A549 (cell line): ENCODE data around the gene PAX3. TPM values are rescaled to one million over a fixed set of nuclear protein-coding genes. Genes with fewer than 3 reads are reported as not detected.
"Not testable (repeated sequence)": the region's sequence is repeated elsewhere in the genome, so short reads cannot be mapped to it uniquely, and the experiment has no call there.

ENCODE experiments used
- ATAC-seq, 2 experiments: fragments of 200-7000 bp in 1 of 2; fragments of >200 bp in 1 of 2; cut with Nextera tagmentation in 1 of 2; cut with Tn5 transposase in 1 of 2; 3 replicates each; pipeline versions ENCODE4 v1.8.0 to v1.9.1; 2018 to 2020; ENCODE audit warnings: mild to moderate bottlenecking in 1 of 2, moderate library complexity in 1 of 2
- CTCF ChIA-PET: fragments of 300-600 bp; sonication (Branson Sonifier 250); formaldehyde crosslinking; extraction: SDS; loops from one replicate; lab custom pipeline; 2021; ENCODE audit warnings: antibody characterized with exemption, inconsistent platforms; lab: Yijun Ruan, JAX
- POLR2A ChIA-PET: fragments of 350-600 bp; formaldehyde crosslinking; extraction: SDS; loops from one replicate; lab custom pipeline; 2021; ENCODE audit warnings: antibody characterized with exemption, inconsistent platforms; lab: Yijun Ruan, JAX
- DNase-seq, 2 experiments: peaks; one replicate each; pipeline versions ENCODE4 v3.0.0 to v3.0.0-alpha.2; 2011 to 2016; ENCODE audit warnings: low read depth in 1 of 2, low spot score in 1 of 2
- FAIRE-seq: peaks from 2 replicates; lab custom pipeline; 2011; peaks lifted over from hg19 to GRCh38; lab: Jason Lieb, UNC
- H3K27ac ChIP-seq, 2 experiments: fragments of >200 bp; sonication (Bioruptor Twin); formaldehyde crosslinking; 3 replicates each; pipeline ENCODE4 v1.5.1; 2016 to 2017
- H3K4me1 ChIP-seq: fragments of >200 bp; sonication (Bioruptor Twin); formaldehyde crosslinking; 3 replicates; pipeline ENCODE4 v1.6.1; 2016
- H3K4me2 ChIP-seq: fragments of >200 bp; sonication (Bioruptor Twin); formaldehyde crosslinking; 3 replicates; pipeline ENCODE4 v1.6.1; 2016
- H3K4me3 ChIP-seq: fragments of >200 bp; sonication (Bioruptor Twin); formaldehyde crosslinking; 3 replicates; pipeline ENCODE4 v1.5.1; 2016
- H3K9me3 ChIP-seq: fragments of >200 bp; sonication (Bioruptor Twin); formaldehyde crosslinking; 3 replicates; pipeline ENCODE4 v1.6.1; 2016
- ATOH8 ChIP-seq: fragments of 250-450 bp; sonication (Bioruptor Pico); IDR thresholded peaks from 2 replicates; pipeline ENCODE4 v1.5.0; 2020; ENCODE audit warnings: low read depth, mild to moderate bottlenecking, moderate library complexity
- CBX2 ChIP-seq: fragments of 200-600 bp; sonication (generic); IDR thresholded peaks from 2 replicates; pipeline ENCODE4 v1.6.1; 2016; ENCODE audit warnings: low read depth, mild to moderate bottlenecking, borderline replicate concordance
- CEBPB ChIP-seq, 2 experiments: fragments of >200 bp in 1 of 2; sonication (Bioruptor Twin) in 1 of 2; formaldehyde crosslinking in 1 of 2; IDR thresholded peaks; 2 replicates each; pipeline ENCODE4 v1.6.1; 2012 to 2016
- CHD2 ChIP-seq: fragments of 150-350 bp; IDR thresholded peaks from 2 replicates; pipeline ENCODE4 v1.6.1; 2014; ENCODE audit warnings: low read length; ENCODE audit not compliant: partially characterized antibody
- CHD4 ChIP-seq: fragments of 200-600 bp; sonication (generic); IDR thresholded peaks from 2 replicates; pipeline ENCODE4 v1.6.1; 2016; ENCODE audit warnings: antibody characterized with exemption, mild to moderate bottlenecking, borderline replicate concordance
- CTCF ChIP-seq: fragments of >200 bp; sonication (Bioruptor Twin); formaldehyde crosslinking; IDR thresholded peaks from 3 replicates; pipeline ENCODE4 v1.5.1; 2016
- EHF ChIP-seq: fragments of 250-450 bp; sonication (Bioruptor Pico); IDR thresholded peaks from 2 replicates; pipeline ENCODE4 v1.5.0; 2020; ENCODE audit warnings: mild to moderate bottlenecking
- EHMT2 ChIP-seq: fragments of 200-600 bp; sonication (generic); IDR thresholded peaks from 2 replicates; pipeline ENCODE4 v1.6.1; 2016; ENCODE audit warnings: antibody characterized with exemption, low read depth, mild to moderate bottlenecking, moderate library complexity
- ELK1 ChIP-seq: fragments of 150-350 bp; IDR thresholded peaks from 2 replicates; pipeline ENCODE4 v1.6.1; 2014; ENCODE audit warnings: low read depth, mild to moderate bottlenecking, low read length
- FOSB ChIP-seq: fragments of 250-450 bp; sonication (Bioruptor Pico); IDR thresholded peaks from 2 replicates; pipeline ENCODE4 v1.5.0; 2020; ENCODE audit warnings: mild to moderate bottlenecking, moderate library complexity
- HDAC2 ChIP-seq: fragments of 200-600 bp; sonication (generic); IDR thresholded peaks from 2 replicates; pipeline ENCODE4 v1.6.1; 2016
- HES2 ChIP-seq: fragments of >200 bp; sonication (Bioruptor Twin); formaldehyde crosslinking; IDR thresholded peaks from 2 replicates; pipeline ENCODE4 v1.6.1; 2016
- HOXA7 ChIP-seq: fragments of 250-450 bp; sonication (Bioruptor Pico); IDR thresholded peaks from 2 replicates; pipeline ENCODE4 v1.5.0; 2020; ENCODE audit warnings: mild to moderate bottlenecking, moderate library complexity
- KDM1A ChIP-seq: fragments of 200-600 bp; sonication (generic); IDR thresholded peaks from 2 replicates; pipeline ENCODE4 v1.6.1; 2016; ENCODE audit warnings: low read depth, mild to moderate bottlenecking
- MAFK ChIP-seq: fragments of 450-650 bp; IDR thresholded peaks from 2 replicates; pipeline ENCODE4 v1.6.1; 2014; ENCODE audit not compliant: partially characterized antibody
- MAX ChIP-seq: IDR thresholded peaks from 2 replicates; pipeline ENCODE4 v1.6.1; 2012
- MYC ChIP-seq: IDR thresholded peaks from 2 replicates; pipeline ENCODE4 v1.6.1; 2012; ENCODE audit warnings: mild to moderate bottlenecking, inconsistent platforms, low read length, improper control_type of control experiment, borderline replicate concordance
- PBX3 ChIP-seq: IDR thresholded peaks from 2 replicates; pipeline ENCODE4 v1.6.1; 2012
- RAD21 ChIP-seq, 2 experiments: fragments of >200 bp in 1 of 2; sonication (Bioruptor Twin) in 1 of 2; formaldehyde crosslinking in 1 of 2; IDR thresholded peaks in 1 of 2; conservative IDR thresholded peaks in 1 of 2; 2 replicates in 1 of 2; 3 replicates in 1 of 2; pipeline ENCODE4 v1.6.1; 2012 to 2018; ENCODE audit warnings: inconsistent platforms in 1 of 2
- RFX5 ChIP-seq: fragments of 450-650 bp; IDR thresholded peaks from 2 replicates; pipeline ENCODE4 v1.7.1; 2014; ENCODE audit warnings: antibody characterized with exemption, mild to moderate bottlenecking, moderate library complexity
- TP53 ChIP-seq: fragments of 250-450 bp; sonication (Bioruptor Pico); IDR thresholded peaks from 2 replicates; pipeline ENCODE4 v1.5.0; 2021; ENCODE audit warnings: mild to moderate bottlenecking, moderate library complexity
- USF2 ChIP-seq: fragments of 450-650 bp; IDR thresholded peaks from 2 replicates; pipeline ENCODE4 v1.6.1; 2014; ENCODE audit warnings: antibody characterized with exemption
- WGBS: methylation state at CpG from one replicate; pipeline ENCODE4 v1.1.6; 2017; ENCODE audit errors: missing lambda C conversion rate; 5-methylcytosine and 5-hydroxymethylcytosine counted together
- polyA plus RNA-seq, 4 experiments: library from polyadenylated mRNA; depleted of rRNA in 3 of 4; stranded (reverse); fragments of >200 nt; fragmentation: RNase III in 1 of 4; extraction: RNeasy Plus Mini Kit Qiagen cat#74134 plus additional on column Dnase treatment in 1 of 4; gene quantifications; 2 replicates in 3 of 4; 3 replicates in 1 of 4; pipeline ENCODE4 v1.2.3, GENCODE V29; 2011 to 2017

The PAX3 gene
- polyA plus RNA-seq, 2 of the 4 experiments (the other 2 are of a cell fraction), result not detected

GRCh38 chr2:222160944-222161343 lies 137.9 kb downstream of the PAX3 start (continued):
- no peak for TF ChIP-seq RAD21 (conservative IDR thresholded peaks at IDR 0.05 in 1 of 2, IDR thresholded peaks at IDR 0.05 in 1 of 2)
- TF ChIP-seq KDM1A, result no peak

GRCh38 chr2:222160125-222160524 lies 138.7 kb downstream of the PAX3 start:
- Histone ChIP-seq H3K4me2 (no peak overlapping the region), H3K4me1 (no peaks in the 10 kb centered on the region), H3K27ac (no peak overlapping the region), H3K9me3 (peaks cover 2% of the 10 kb centered on the region; the same call in 2 of the 3 replicates), H3K4me3 (no peak overlapping the region)
- no peak for DNase-seq
- no peak for FAIRE-seq
- 0% methylated on average over 2 of the region's 2 CpGs for WGBS
- ChIA-PET CTCF (no interaction called here), POLR2A (no interaction called here)
- TF ChIP-seq TP53 (CRISPR knock-in tag) (no peak), CEBPB (IDR thresholded peaks at IDR 0.05) (no peak), EHMT2 (no peak), HES2 (no peak), HDAC2 (no peak)
- ATAC-seq, result no peak

- H3K4me1 ChIP-seq, result no peaks in the 10 kb centered on the region
- TF ChIP-seq FOSB (CRISPR knock-in tag) (no peak), USF2 (no peak), CEBPB (IDR thresholded peaks at IDR 0.05) (no peak), CHD2 (no peak), CBX2 (no peak), HDAC2 (no peak), MAX (no peak), HES2 (no peak), CTCF (no peak), MYC (no peak), CHD4 (no peak), RAD21 (conservative IDR thresholded peaks at IDR 0.05 in 1 of 2, IDR thresholded peaks at IDR 0.05 in 1 of 2) (no peak), ELK1 (no peak), KDM1A (no peak), EHF (CRISPR knock-in tag) (no peak), HOXA7 (CRISPR knock-in tag) (no peak), ATOH8 (CRISPR knock-in tag) (no peak), PBX3 (no peak), MAFK (no peak), RFX5 (no peak)
- ChIA-PET CTCF (interaction anchor here (0.6 kb wide), 1 partner anchor 229 kb away, joined by 3 read pairs; no protein-coding TSS in a partner anchor), POLR2A (no interaction called here)
- DNase-seq (no peak), FAIRE-seq (no peak), ATAC-seq (no peak)
- no peak overlapping the region for H3K27ac ChIP-seq
- H3K4me3 ChIP-seq, result no peak overlapping the region
- H3K9me3 ChIP-seq, result peaks cover 2% of the 10 kb centered on the region; the same call in 2 of the 3 replicates
- WGBS, result 48% methylated on average over 4 of the region's 4 CpGs
- H3K4me2 ChIP-seq, result no peak overlapping the region
Measured at GRCh38 chr2:222159221-222159620, 139.6 kb downstream of the PAX3 start.

- POLR2A ChIA-PET, CTCF ChIA-PET: not testable (repeated sequence)
- 18% methylated on average over 18 of the region's 27 CpGs for WGBS
Measured at GRCh38 chr2:222155003-222155664, 143.7 kb downstream of the PAX3 start.

More at GRCh38 chr2:222155003-222155664, 143.7 kb downstream of the PAX3 start:
- H3K4me2 ChIP-seq, H3K4me3 ChIP-seq, H3K9me3 ChIP-seq, DNase-seq, H3K4me1 ChIP-seq, FAIRE-seq, ATAC-seq, H3K27ac ChIP-seq: not testable (repeated sequence)
